GM18861 (cell line): ENCODE data around the gene FBXL4.

Experiments used
- ATAC-seq: cut with Tn5 transposase; IDR thresholded peaks from one replicate; pipeline ENCODE4 v1.9.1; 2021; ENCODE audit not compliant: unreplicated experiment

FBXL4 gene

GRCh38 chr6:98840385-98840784 is 107.4 kb downstream of the FBXL4 start:
- no peak for ATAC-seq

DNA sequence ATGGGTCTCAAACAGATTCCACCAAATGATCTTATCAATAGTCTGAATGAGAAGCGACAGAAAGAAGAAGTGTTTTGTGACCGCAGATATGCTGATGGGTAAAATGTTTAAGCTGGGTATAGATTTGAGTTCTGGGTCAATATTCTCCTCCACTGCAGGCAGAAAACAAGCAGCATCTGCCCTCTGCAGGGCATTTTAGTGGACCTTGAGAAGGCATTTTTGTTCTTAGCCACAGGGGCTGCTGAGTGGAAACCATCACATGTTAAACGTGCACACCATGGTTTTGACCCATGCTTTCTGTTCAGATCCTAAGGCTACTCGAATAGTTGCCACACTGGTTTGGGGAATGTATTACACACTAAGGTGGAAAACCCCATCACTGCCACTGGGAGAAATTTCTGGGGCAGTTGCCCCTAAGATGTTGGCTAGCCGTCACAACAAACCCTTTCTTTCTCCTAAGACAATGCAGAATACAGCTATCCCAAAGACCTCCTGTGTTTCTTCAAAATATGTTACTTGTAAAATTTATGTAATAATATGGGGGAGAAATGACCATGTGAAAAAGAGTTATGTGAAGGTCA is 107.9 kb downstream of the FBXL4 start:
- no peak for ATAC-seq

- ATAC-seq = no peak
These were observed 108.8 kb downstream of the FBXL4 start for GRCh38 chr6:98838975-98839374.

DNA sequence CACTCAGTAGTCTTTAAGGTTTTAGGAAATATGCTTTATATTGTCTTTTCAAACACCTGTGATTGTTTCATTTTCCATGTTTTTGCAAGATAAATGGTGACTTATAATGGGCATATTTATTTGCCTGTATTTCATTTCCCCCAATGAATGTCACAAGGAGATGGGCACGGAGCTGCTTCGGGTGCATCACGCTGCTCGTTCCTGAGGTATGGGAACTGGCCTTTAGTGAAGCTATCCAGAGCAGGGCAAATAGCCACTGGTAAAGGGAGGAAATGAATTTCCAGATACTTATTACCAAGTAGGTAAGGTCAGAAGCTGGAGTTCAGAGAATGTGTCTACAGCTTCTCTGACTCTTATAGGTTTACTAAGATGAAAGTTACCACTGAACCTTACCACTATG is 109.7 kb downstream of the FBXL4 start:
- no peak for ATAC-seq

DNA sequence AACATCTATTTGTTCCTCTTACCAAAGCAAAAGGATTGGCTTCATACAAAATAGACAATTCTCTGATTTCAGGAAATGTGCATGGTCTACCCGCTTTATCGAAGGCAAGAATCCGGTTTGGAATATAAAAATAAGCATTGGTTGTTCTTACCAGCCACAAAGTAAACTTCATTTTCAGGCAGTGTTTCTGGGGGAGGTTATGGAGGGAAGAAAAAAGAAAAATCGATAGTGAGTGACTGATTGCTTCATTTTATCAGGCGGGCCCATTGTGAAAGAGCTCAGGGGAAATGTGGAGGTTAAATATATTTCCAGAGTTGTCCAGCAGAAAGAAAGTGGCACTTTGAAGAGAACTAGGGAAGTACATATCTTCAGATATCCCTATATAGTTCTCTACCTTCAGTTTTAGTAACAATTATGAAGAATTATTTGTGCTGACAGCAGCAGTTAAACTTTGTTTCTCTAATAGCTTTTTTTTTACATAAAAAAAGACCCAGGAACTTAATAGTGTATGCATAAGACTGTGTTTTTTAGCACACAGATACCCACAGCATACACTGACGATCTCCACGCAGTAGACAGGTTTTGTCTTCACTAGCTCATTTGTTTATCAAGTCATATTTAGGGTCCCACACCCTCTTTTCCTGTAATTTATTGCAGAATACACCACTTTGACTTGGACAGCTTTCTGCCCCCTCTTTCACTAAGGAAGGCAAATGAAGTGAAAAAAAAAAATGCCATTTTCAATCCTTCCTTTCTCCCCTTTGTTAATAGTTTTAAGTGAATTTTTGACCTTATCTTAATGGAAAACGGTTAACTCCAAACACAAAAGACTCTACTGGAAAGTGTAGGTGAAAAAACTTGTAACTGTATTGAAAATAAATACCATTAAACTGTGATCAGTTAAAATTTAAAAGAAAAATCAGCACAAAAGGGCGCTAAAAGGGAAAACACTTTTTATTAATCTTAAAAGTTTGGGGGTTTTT is 110.5 kb downstream of the FBXL4 start:
- no peak for ATAC-seq

DNA sequence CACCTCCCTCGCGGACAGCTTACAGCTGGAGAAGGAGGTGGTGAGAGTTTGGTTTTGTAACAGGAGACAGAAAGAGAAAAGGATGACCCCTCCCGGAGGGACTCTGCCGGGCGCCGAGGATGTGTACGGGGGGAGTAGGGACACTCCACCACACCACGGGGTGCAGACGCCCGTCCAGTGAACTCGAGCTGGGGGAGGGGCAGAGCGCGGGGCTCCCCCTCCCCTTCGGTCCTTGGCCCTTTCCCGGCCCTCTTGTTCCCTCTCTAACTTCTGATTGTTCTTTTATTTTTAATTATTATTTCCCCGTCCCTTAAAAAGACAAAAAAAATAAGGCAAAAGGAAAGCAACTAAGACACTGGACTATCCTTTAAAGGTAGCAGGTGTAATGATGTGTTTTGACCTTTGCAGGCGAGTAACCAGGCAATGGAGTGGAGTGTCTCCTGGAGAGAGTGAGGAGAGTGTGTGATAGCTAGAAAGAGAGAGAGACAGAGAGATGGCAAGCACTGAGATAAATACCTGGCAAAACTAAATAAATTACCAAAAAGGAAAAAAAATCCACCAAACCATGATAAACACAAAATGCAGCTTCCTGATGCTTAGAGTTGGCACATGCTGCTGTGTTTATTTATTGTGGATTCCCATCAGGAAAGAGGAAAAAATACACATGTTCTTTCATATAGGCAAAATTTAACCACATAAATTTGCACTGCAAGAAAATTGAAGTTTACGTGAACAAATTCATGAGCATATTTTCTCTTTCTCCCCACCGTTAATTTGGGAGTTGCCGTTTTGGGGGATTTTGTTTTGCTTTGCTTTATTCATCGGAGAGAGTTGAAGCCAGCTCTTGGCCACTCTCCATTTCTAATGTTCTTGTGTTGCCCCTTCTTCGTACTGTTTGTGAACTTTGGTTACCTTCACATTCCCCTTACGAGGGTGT is 111.5 kb downstream of the FBXL4 start:
- no peak for ATAC-seq

DNA sequence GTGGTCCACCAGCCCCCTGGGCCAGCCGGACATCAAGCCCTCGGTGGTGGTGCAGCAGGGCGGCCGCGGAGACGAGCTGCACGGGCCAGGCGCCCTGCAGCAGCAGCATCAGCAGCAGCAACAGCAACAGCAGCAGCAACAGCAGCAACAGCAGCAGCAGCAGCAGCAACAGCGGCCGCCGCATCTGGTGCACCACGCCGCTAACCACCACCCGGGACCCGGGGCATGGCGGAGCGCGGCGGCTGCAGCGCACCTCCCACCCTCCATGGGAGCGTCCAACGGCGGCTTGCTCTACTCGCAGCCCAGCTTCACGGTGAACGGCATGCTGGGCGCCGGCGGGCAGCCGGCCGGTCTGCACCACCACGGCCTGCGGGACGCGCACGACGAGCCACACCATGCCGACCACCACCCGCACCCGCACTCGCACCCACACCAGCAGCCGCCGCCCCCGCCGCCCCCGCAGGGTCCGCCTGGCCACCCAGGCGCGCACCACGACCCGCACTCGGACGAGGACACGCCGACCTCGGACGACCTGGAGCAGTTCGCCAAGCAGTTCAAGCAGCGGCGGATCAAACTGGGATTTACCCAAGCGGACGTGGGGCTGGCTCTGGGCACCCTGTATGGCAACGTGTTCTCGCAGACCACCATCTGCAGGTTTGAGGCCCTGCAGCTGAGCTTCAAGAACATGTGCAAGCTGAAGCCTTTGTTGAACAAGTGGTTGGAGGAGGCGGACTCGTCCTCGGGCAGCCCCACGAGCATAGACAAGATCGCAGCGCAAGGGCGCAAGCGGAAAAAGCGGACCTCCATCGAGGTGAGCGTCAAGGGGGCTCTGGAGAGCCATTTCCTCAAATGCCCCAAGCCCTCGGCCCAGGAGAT is 112.4 kb downstream of the FBXL4 start:
- ATAC-seq = no peak

DNA sequence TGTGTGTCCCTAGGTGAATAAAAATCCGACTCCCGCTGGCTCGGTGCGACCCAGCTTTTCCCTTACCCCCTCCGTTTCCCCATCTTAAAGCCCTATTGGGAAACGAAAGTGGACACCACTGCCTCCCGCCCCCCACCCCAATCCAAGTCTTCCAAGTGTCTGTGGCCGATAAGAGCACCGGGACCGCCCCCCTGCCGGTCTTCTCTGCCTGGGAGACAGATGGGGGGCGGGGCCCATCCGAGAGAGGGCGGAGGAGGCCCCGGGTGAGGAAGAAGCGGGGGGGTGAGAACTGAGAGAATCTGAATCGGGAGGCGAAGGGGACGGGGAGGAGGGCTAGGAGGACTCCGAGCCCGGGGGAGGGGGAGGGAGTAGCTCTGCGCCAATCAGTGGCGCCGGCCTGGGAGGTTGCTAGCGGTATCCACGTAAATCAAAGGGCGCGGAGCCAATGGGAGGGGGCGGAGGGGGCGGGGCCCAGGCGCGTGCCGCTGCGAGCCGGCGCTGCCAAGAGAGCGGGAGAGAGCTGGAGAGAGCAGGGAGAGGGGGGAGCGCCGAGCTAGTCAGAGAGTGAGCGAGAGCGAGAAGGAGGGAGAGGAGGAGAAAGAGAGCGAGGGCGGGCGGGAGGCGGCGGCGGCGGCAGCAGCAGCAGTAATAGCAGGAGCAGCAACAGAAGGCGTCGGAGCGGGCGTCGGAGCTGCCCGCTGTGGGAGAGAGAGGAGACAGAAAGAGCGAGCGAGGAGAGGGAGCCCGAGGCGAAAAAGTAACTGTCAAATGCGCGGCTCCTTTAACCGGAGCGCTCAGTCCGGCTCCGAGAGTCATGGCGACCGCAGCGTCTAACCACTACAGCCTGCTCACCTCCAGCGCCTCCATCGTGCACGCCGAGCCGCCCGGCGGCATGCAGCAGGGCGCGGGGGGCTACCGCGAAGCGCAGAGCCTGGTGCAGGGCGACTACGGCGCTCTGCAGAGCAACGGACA is 113.4 kb downstream of the FBXL4 start, which contains the start of gene POU3F2:
TSS of gene POU3F2 (plus strand) at position 515 of the 972 bp plus-strand sequence. CDS start at position 815, 300 bp downstream.
- ATAC-seq = peak; percentile 65

GRCh38 chr6:98833307-98834059 is 114.3 kb downstream of the FBXL4 start:
- peak; percentile 9 for ATAC-seq

- ATAC-seq = peak; percentile 33
These were observed 114.8 kb downstream of the FBXL4 start for GRCh38 chr6:98833057-98833306.

DNA sequence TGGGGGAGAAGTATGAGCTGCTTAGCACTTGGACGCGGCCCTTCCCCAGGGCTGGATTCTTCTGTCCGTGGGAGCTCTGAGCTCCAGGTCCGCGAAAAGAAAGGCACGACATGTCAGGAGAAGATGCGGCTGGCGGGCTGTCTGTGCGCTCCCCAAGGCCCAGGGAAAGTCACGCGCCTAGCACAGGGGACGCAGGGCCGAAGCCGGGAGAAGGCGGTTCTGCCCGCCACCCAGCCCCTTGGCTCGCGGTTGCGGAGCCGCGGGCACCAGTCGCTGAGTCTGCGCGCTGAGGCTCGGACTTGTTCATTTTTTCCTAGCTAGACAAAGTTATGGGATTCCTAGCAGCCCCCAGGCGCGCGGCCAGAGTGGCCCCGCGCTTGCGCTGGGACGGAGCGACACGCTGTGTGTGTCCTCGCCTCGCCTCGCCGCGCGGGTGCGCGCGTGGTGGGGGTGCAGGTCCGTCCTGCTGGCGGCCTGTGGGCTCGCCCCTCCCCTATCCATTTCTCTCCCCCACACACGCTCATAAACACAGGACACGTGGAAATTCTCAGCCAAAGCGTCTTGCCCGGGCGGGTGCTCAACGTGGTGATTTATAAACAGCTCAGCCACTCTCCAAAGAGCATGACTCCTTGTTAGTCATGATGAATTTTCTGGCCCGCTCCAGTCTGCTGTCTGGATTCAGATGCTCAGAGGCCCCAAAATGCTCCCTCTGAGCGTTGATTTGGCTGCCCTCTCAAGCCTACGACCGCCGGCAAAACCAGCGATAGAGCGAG is 115.3 kb downstream of the FBXL4 start:
- no peak for ATAC-seq

GRCh38 chr6:98831959-98832283 is 115.8 kb downstream of the FBXL4 start:
- no peak for ATAC-seq

GRCh38 chr6:98831057-98831958 is 116.4 kb downstream of the FBXL4 start:
- no peak for ATAC-seq

- no peak for ATAC-seq
These were observed 117.6 kb downstream of the FBXL4 start for GRCh38 chr6:98830146-98830545.

GRCh38 chr6:98828941-98829411 is 118.8 kb downstream of the FBXL4 start:
- no peak for ATAC-seq

DNA sequence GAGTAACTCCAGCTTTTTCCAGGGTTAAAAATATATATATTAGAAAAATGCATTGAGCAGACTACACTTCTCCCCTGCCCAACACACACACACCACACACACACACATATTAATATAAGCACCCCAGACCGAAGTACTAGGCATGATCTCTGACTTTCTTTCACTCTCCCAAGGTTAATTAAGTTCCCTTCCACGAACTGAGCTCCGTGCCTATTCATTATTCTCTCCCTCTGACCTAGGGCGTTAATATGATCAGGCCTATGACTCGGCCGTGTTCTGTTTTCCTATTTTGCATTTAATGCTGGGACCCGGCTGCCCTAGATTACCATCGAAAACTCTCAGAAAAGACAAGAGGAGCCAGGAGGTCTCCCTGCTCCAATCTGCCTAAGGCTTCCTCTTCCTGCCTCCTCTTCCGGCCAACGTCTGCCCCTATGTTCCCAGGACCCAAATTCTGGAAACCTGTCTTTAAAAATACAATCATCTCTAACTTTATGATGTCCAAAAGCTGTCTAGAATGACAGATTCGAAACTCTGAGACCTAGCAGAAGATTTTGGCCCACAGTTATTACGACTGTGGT is 119.4 kb downstream of the FBXL4 start:
- ATAC-seq = no peak
